GM23338 (cell line): Measurements from ENCODE around the gene NBAS. TPM values are rescaled to one million over a fixed set of nuclear protein-coding genes. Genes with fewer than 3 reads are reported as not detected.

Experiments used
- ATAC-seq: fragments of 200-7000 bp; cut with Tn5 transposase; 3 replicates; pipeline ENCODE4 v1.9.1; 2020
- DNase-seq: peaks from one replicate; pipeline ENCODE4 v3.0.0-alpha.2; 2015; ENCODE audit warnings: low spot score
- H2AFZ ChIP-seq: fragments of 200-600 bp; sonication (generic); 2 replicates; pipeline ENCODE4 v1.8.0; 2016; ENCODE audit warnings: antibody characterized with exemption, mild to moderate bottlenecking, moderate library complexity
- H3F3A ChIP-seq: fragments of 200-600 bp; sonication (generic); replicated peaks from 2 replicates; pipeline ENCODE4 v1.8.0; 2017; ENCODE audit warnings: antibody characterized with exemption, mixed run types, low read depth
- H3K27ac ChIP-seq: fragments of 200-600 bp; sonication (generic); 2 replicates; pipeline ENCODE4 v1.6.1; 2016; ENCODE audit warnings: low read depth
- H3K27me3 ChIP-seq: fragments of 200-600 bp; sonication (generic); 2 replicates; pipeline ENCODE4 v1.8.0; 2016; ENCODE audit warnings: mild to moderate bottlenecking, mixed run types, moderate library complexity; ENCODE audit not compliant: insufficient read depth
- H3K36me3 ChIP-seq: fragments of 200-600 bp; sonication (generic); 2 replicates; pipeline ENCODE4 v1.8.0; 2016; ENCODE audit warnings: mild to moderate bottlenecking; ENCODE audit not compliant: insufficient read depth
- H3K4me1 ChIP-seq: fragments of 200-600 bp; sonication (generic); 2 replicates; pipeline ENCODE4 v1.8.0; 2016; ENCODE audit warnings: mild to moderate bottlenecking, moderate library complexity; ENCODE audit not compliant: insufficient read depth
- H3K4me2 ChIP-seq: fragments of 200-600 bp; sonication (generic); 2 replicates; pipeline ENCODE4 v1.7.1; 2017; ENCODE audit warnings: mixed run types
- H3K4me3 ChIP-seq: fragments of 200-600 bp; sonication (generic); 2 replicates; pipeline ENCODE4 v1.6.1; 2016; ENCODE audit warnings: mixed run types
- H3K79me2 ChIP-seq: fragments of 200-600 bp; sonication (generic); replicated peaks from 2 replicates; pipeline ENCODE4 v1.8.0; 2017; ENCODE audit warnings: mild to moderate bottlenecking; ENCODE audit not compliant: insufficient read depth
- H3K9me2 ChIP-seq: fragments of 200-600 bp; sonication (generic); 2 replicates; pipeline ENCODE4 v1.8.0; 2017; ENCODE audit not compliant: insufficient read depth
- H4K20me1 ChIP-seq: fragments of 200-600 bp; sonication (generic); replicated peaks from 2 replicates; pipeline ENCODE4 v1.8.0; 2017; ENCODE audit warnings: mild to moderate bottlenecking; ENCODE audit not compliant: insufficient read depth
- H3K27ac Mint-ChIP-seq: 2 replicates; pipeline ENCODE4 v1.8.0; 2020; ENCODE audit warnings: inconsistent platforms, mild to moderate bottlenecking, moderate library complexity, mixed read lengths
- H3K27me3 Mint-ChIP-seq: 3 replicates; pipeline ENCODE4 v1.8.0; 2022; ENCODE audit warnings: low read depth, mild to moderate bottlenecking, moderate library complexity, mixed read lengths, inconsistent platforms; ENCODE audit not compliant: insufficient read depth, poor library complexity
- H3K36me3 Mint-ChIP-seq: 3 replicates; pipeline ENCODE4 v1.8.0; 2021; ENCODE audit warnings: low read depth, mild to moderate bottlenecking, inconsistent platforms, moderate library complexity, mixed read lengths
- H3K4me1 Mint-ChIP-seq: 3 replicates; pipeline ENCODE4 v1.8.0; 2020; ENCODE audit warnings: mild to moderate bottlenecking, inconsistent platforms, mixed read lengths
- H3K4me3 Mint-ChIP-seq: 3 replicates; pipeline ENCODE4 v1.8.0; 2021; ENCODE audit warnings: moderate library complexity, mild to moderate bottlenecking, inconsistent platforms, mixed read lengths
- H3K9me3 Mint-ChIP-seq: 3 replicates; pipeline ENCODE4 v1.8.0; 2020; ENCODE audit warnings: moderate library complexity, mild to moderate bottlenecking, inconsistent platforms, mixed read lengths
- CREB1 ChIP-seq: fragments of 250-450 bp; sonication (Bioruptor Pico); IDR thresholded peaks from 2 replicates; pipeline ENCODE4 v1.5.0; 2020; ENCODE audit warnings: low read depth, mild to moderate bottlenecking, moderate library complexity
- CTCF ChIP-seq, 2 experiments: fragments of 200-600 bp in 1 of 2; sonication (generic) in 1 of 2; conservative IDR thresholded peaks; 2 replicates each; pipeline versions ENCODE4 v1.5.1 to v1.6.1; 2016 to 2017; ENCODE audit warnings: antibody characterized with exemption in 2 of 2, low read depth in 2 of 2, mild to moderate bottlenecking in 2 of 2, moderate library complexity in 1 of 2
- EZH2 ChIP-seq: fragments of 200-600 bp; sonication (generic); IDR thresholded peaks from one replicate; pipeline ENCODE4 v1.8.0; 2017; ENCODE audit warnings: antibody characterized with exemption, mild to moderate bottlenecking, low read depth; ENCODE audit not compliant: unreplicated experiment
- EZH2phosphoT487 ChIP-seq: fragments of 200-600 bp; sonication (generic); IDR thresholded peaks from one replicate; pipeline ENCODE4 v1.8.1; 2018; ENCODE audit warnings: antibody characterized with exemption; ENCODE audit not compliant: unreplicated experiment
- JUNB ChIP-seq: IDR thresholded peaks from one replicate; pipeline ENCODE4 v1.6.1; 2016; ENCODE audit warnings: antibody characterized with exemption; ENCODE audit not compliant: unreplicated experiment
- NANOG ChIP-seq: IDR thresholded peaks from 2 replicates; pipeline ENCODE4 v1.6.1; 2016; ENCODE audit warnings: antibody characterized with exemption, borderline replicate concordance
- POLR2AphosphoS5 ChIP-seq: IDR thresholded peaks from 2 replicates; pipeline ENCODE4 v1.6.1; 2016; ENCODE audit warnings: antibody characterized with exemption, low read depth
- REST ChIP-seq: IDR thresholded peaks from one replicate; pipeline ENCODE4 v1.6.1; 2018; ENCODE audit warnings: antibody characterized with exemption; ENCODE audit not compliant: unreplicated experiment
- STAT1 ChIP-seq: IDR thresholded peaks from one replicate; pipeline ENCODE4 v1.6.1; 2016; ENCODE audit warnings: antibody characterized with exemption; ENCODE audit not compliant: unreplicated experiment
- ZNF114 ChIP-seq: fragments of 250-450 bp; sonication (Bioruptor Pico); IDR thresholded peaks from 2 replicates; pipeline ENCODE4 v1.5.0; 2020; ENCODE audit warnings: mild to moderate bottlenecking, moderate library complexity
- ZNF331 ChIP-seq: fragments of 250-450 bp; sonication (Bioruptor Pico); IDR thresholded peaks from 2 replicates; pipeline ENCODE4 v1.5.0; 2020; ENCODE audit warnings: low read depth, mild to moderate bottlenecking, moderate library complexity
- polyA plus RNA-seq: library from polyadenylated mRNA; unstranded; fragments of >200 nt; fragmentation: Nextera tagmentation; extraction: Ambion mirVana; gene quantifications from 2 replicates; pipeline ENCODE4 v1.2.1, GENCODE V29; 2016
- total RNA-seq: library from RNA; depleted of rRNA; stranded (reverse); fragments of >200 nt; shearing (Covaris generic); gene quantifications from 2 replicates; pipeline ENCODE4 v1.2.3, GENCODE V29; 2014
- TF ChIP-seq, protein P1 (sequence below): IDR thresholded peaks from 2 replicates; pipeline ENCODE4 v1.6.1; 2016; ENCODE audit warnings: antibody characterized with exemption

Gene NBAS
- total and polyA plus RNA-seq, 2 experiments from 2014 or later, result 24.8 to 38.9 TPM

DNA sequence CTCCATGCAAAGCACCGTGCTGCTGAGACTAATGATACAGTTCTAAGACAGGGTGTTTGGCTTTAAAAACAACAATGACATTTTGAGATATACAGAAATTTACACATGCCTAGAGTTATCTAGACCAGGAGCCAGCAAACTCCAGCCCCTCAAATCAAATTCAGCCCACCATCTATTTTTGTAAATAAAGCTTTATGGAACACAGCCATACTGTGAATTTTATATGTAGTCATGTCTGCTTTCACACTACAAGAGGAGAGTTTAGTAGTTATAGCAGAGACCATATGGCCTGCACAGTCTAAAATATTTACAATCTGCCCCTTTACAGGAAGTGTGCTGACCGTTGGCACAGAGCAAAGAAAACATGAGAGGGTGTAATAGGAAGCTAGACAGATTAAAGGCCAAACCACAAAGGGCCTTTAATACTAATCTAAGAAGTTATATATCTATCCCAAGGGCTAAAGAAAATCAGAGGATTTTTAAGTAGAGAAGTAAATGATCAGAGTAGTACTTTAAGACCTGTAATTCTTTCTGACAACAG lies 39.4 kb downstream of the NBAS start:
- no peak for TF ChIP-seq CREB1
- TF ChIP-seq ZNF114 (CRISPR knock-in tag), result no peak
- TF ChIP-seq EZH2, result no peak
- TF ChIP-seq JUNB, result no peak
- TF ChIP-seq EZH2phosphoT487, result no peak
- TF ChIP-seq ZNF331 (CRISPR knock-in tag), result no peak
- no peak for TF ChIP-seq STAT1
- no peak for TF ChIP-seq CTCF (conservative IDR thresholded peaks at IDR 0.05; ENCODE audit: low read depth in 2 of 2)
- no peak for TF ChIP-seq REST
- Histone ChIP-seq H3K27me3 (no peaks in the 10 kb centered on the region), H3K4me2 (no peak overlapping the region), H3F3A (no peaks in the 10 kb centered on the region), H3K27ac (no peak overlapping the region), H4K20me1 (no peaks in the 10 kb centered on the region), H2AFZ (no peak overlapping the region), H3K9me2 (no peaks in the 10 kb centered on the region), H3K4me1 (no peaks in the 10 kb centered on the region), H3K79me2 (no peaks in the 10 kb centered on the region), H3K36me3 (no peaks in the 10 kb centered on the region), H3K4me3 (no peak overlapping the region)
- Mint-ChIP-seq H3K27me3 (no peaks in the 10 kb centered on the region), H3K27ac (no peak overlapping the region), H3K4me1 (no peaks in the 10 kb centered on the region; the same call in 1 of the 3 replicates), H3K4me3 (no peak overlapping the region), H3K9me3 (no peaks in the 10 kb centered on the region), H3K36me3 (no peaks in the 10 kb centered on the region; the same call in 1 of the 3 replicates)
- DNase-seq (no peak), ATAC-seq (no peak)

DNA sequence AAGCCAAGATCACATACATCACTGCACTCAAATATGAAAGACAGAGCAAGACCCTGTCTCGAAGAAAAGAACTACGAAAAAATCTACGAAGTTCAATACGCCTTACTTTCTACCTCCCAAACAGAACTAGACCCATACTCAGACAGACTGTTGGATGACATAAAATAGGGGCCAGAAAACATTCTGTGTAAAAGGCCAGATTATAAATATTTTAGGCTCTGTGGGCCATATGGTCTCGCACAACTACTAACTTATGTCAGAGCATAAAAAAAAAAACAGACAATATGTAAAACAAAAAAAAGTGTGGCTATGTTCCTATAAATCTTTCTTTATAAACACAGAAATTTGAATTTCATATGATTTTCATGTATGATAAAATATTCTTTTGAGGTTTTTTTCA lies 40.8 kb downstream of the NBAS start:
- no peak for ATAC-seq
- TF ChIP-seq ZNF331 (CRISPR knock-in tag) (no peak), CREB1 (no peak), NANOG (no peak), ZNF114 (CRISPR knock-in tag) (no peak), POLR2AphosphoS5 (no peak), EZH2phosphoT487 (no peak), CTCF (conservative IDR thresholded peaks at IDR 0.05; ENCODE audit: low read depth in 2 of 2) (no peak), STAT1 (no peak), EZH2 (no peak)
- TF ChIP-seq, protein P1, sequence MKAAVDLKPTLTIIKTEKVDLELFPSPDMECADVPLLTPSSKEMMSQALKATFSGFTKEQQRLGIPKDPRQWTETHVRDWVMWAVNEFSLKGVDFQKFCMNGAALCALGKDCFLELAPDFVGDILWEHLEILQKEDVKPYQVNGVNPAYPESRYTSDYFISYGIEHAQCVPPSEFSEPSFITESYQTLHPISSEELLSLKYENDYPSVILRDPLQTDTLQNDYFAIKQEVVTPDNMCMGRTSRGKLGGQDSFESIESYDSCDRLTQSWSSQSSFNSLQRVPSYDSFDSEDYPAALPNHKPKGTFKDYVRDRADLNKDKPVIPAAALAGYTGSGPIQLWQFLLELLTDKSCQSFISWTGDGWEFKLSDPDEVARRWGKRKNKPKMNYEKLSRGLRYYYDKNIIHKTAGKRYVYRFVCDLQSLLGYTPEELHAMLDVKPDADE, result no peak

More for the DNA sequence above, 40.8 kb downstream of the NBAS start:
- Histone ChIP-seq H4K20me1 (no peaks in the 10 kb centered on the region), H3F3A (no peaks in the 10 kb centered on the region), H3K4me1 (no peaks in the 10 kb centered on the region), H3K27me3 (no peaks in the 10 kb centered on the region), H3K27ac (no peak overlapping the region), H3K79me2 (no peaks in the 10 kb centered on the region), H3K4me3 (no peak overlapping the region), H3K4me2 (no peak overlapping the region), H3K9me2 (no peaks in the 10 kb centered on the region), H3K36me3 (no peaks in the 10 kb centered on the region), H2AFZ (no peak overlapping the region)
- Mint-ChIP-seq H3K27me3 (no peaks in the 10 kb centered on the region), H3K4me1 (no peaks in the 10 kb centered on the region), H3K27ac (no peak overlapping the region), H3K36me3 (no peaks in the 10 kb centered on the region), H3K9me3 (no peaks in the 10 kb centered on the region), H3K4me3 (no peak overlapping the region)
- DNase-seq, result no peak
